Mesenchymal stem cell (in vitro differentiated cells and primary cell): ENCODE measurements around the gene NAA16.

ENCODE experiments used
- DNase-seq: peaks from one replicate; pipeline ENCODE4 v3.0.0-alpha.2; 2013
- H2AFZ ChIP-seq: one replicate; pipeline ENCODE4 v1.6.1; 2013; ENCODE audit warnings: low read depth, mild to moderate bottlenecking, control low read depth, inconsistent platforms, low read length, moderate library complexity
- H2AK5ac ChIP-seq: 2 replicates; pipeline ENCODE4 v1.6.1; 2013; ENCODE audit warnings: low read length, moderate library complexity, mild to moderate bottlenecking, inconsistent platforms; ENCODE audit not compliant: severe bottlenecking
- H2BK120ac ChIP-seq: one replicate; pipeline ENCODE4 v1.6.1; 2013; ENCODE audit warnings: low read depth, mild to moderate bottlenecking, inconsistent platforms, low read length, moderate library complexity
- H2BK12ac ChIP-seq, 2 experiments: one replicate each; pipeline ENCODE4 v1.6.1; 2013; ENCODE audit warnings: inconsistent platforms in 2 of 2, low read length in 2 of 2, mild to moderate bottlenecking in 2 of 2, moderate library complexity in 2 of 2, control low read depth in 1 of 2
- H2BK15ac ChIP-seq: one replicate; pipeline ENCODE4 v1.6.1; 2013; ENCODE audit warnings: mild to moderate bottlenecking, low read depth, inconsistent platforms; ENCODE audit not compliant: poor library complexity, severe bottlenecking
- H2BK5ac ChIP-seq: 2 replicates; pipeline ENCODE4 v1.6.1; 2013; ENCODE audit warnings: low read depth, mild to moderate bottlenecking, low read length, control low read depth, inconsistent platforms; ENCODE audit not compliant: poor library complexity, severe bottlenecking
- H3K14ac ChIP-seq, 2 experiments: one replicate each; pipeline ENCODE4 v1.6.1; 2013; ENCODE audit warnings: inconsistent platforms in 2 of 2, low read length in 2 of 2, control low read depth in 1 of 2, mild to moderate bottlenecking in 1 of 2, moderate library complexity in 1 of 2
- H3K18ac ChIP-seq, 2 experiments: one replicate each; pipeline ENCODE4 v1.6.1; 2013; ENCODE audit warnings: inconsistent platforms in 2 of 2, low read length in 2 of 2, control low read depth in 1 of 2, low read depth in 1 of 2, mild to moderate bottlenecking in 1 of 2
- H3K23ac ChIP-seq, 2 experiments: one replicate each; pipeline ENCODE4 v1.6.1; 2013; ENCODE audit warnings: inconsistent platforms in 2 of 2, low read length in 2 of 2, mild to moderate bottlenecking in 2 of 2, moderate library complexity in 2 of 2, control low read depth in 1 of 2
- H3K27ac ChIP-seq: 2 replicates; pipeline ENCODE4 v1.5.1; 2013; ENCODE audit warnings: mild to moderate bottlenecking, moderate library complexity, low read length, control low read depth, inconsistent platforms; ENCODE audit not compliant: poor library complexity, severe bottlenecking
- H3K27me3 ChIP-seq, 2 experiments: 2 replicates each; pipeline versions ENCODE4 v1.6.1 to v1.7.0; 2013; ENCODE audit warnings: low read length in 2 of 2, mild to moderate bottlenecking in 2 of 2, moderate library complexity in 2 of 2, control low read depth in 1 of 2, inconsistent platforms in 1 of 2; ENCODE audit not compliant: control insufficient read depth in 1 of 2, insufficient read depth in 1 of 2
- H3K36me3 ChIP-seq, 2 experiments: 2 replicates each; pipeline versions ENCODE4 v1.6.1 to v1.7.0; 2013; ENCODE audit warnings: low read length in 2 of 2, control low read depth in 1 of 2, inconsistent platforms in 1 of 2, low read depth in 1 of 2, mild to moderate bottlenecking in 1 of 2; ENCODE audit not compliant: insufficient read depth in 2 of 2, control insufficient read depth in 1 of 2
- H3K4ac ChIP-seq, 2 experiments: one replicate each; pipeline ENCODE4 v1.6.1; 2013; ENCODE audit warnings: inconsistent platforms in 2 of 2, low read length in 2 of 2, mild to moderate bottlenecking in 2 of 2, moderate library complexity in 2 of 2, control low read depth in 1 of 2, low read depth in 1 of 2
- H3K4me1 ChIP-seq: 2 replicates; pipeline ENCODE4 v1.6.1; 2013; ENCODE audit warnings: low read depth, low read length, control low read depth; ENCODE audit not compliant: control insufficient read depth, insufficient read depth
- H3K4me2 ChIP-seq: 2 replicates; pipeline ENCODE4 v1.6.1; 2013; ENCODE audit warnings: low read length, mild to moderate bottlenecking, inconsistent platforms; ENCODE audit not compliant: poor library complexity, severe bottlenecking
- H3K4me3 ChIP-seq, 2 experiments: 2 replicates each; pipeline versions ENCODE4 v1.5.1 to v1.7.0; 2013; ENCODE audit warnings: low read length in 2 of 2, mild to moderate bottlenecking in 2 of 2, control low read depth in 1 of 2, low read depth in 1 of 2; ENCODE audit not compliant: insufficient read depth in 1 of 2
- H3K79me1 ChIP-seq: replicated peaks from 2 replicates; pipeline ENCODE4 v1.6.1; 2013; ENCODE audit warnings: mild to moderate bottlenecking, control low read depth, low read length, inconsistent platforms; ENCODE audit not compliant: poor library complexity, severe bottlenecking
- H3K9ac ChIP-seq: 2 replicates; pipeline ENCODE4 v1.7.0; 2013; ENCODE audit warnings: mild to moderate bottlenecking, low read length, moderate library complexity
- H3K9me3 ChIP-seq: 2 replicates; pipeline ENCODE4 v1.7.0; 2013; ENCODE audit warnings: mild to moderate bottlenecking, low read length; ENCODE audit not compliant: control insufficient read depth
- H4K8ac ChIP-seq: one replicate; pipeline ENCODE4 v1.6.1; 2013; ENCODE audit warnings: inconsistent platforms, mild to moderate bottlenecking, low read length, moderate library complexity
- H4K91ac ChIP-seq: one replicate; pipeline ENCODE4 v1.6.1; 2013; ENCODE audit warnings: mild to moderate bottlenecking, low read length, inconsistent platforms
- WGBS: methylation state at CpG from one replicate; pipeline ENCODE4 v1.1.7; 2013; ENCODE audit warnings: mixed read lengths; 5-methylcytosine and 5-hydroxymethylcytosine counted together

The NAA16 gene

DNA sequence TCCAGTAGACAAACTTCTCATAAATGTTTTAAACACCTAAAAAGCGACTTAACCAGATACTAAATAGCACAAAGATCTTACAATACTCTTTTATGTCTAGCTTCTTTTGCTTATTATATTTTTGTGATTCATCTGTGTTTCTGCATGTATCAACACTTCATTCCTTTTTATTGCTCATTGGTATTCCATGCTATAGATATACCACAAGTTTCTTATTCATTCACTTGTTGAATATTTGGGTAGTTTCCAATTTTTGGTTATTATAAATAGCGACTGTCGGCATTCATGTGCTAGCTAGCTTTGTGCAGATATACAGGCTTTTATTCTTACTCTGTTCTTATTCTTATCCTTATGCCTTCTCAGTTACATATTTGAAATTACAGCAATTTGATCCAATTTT is 96.3 kb downstream of the NAA16 start:
- Histone ChIP-seq H3K14ac (no peak overlapping the region), H3K27ac (no peak overlapping the region), H3K27me3 (no peaks in the 10 kb centered on the region), H2BK15ac (no peak overlapping the region), H2BK12ac (no peak overlapping the region), H3K23ac (no peak overlapping the region), H2BK120ac (no peak overlapping the region), H2AK5ac (no peak overlapping the region), H3K36me3 (no peaks in the 10 kb centered on the region), H3K4me2 (no peak overlapping the region), H4K91ac (no peak overlapping the region), H3K18ac (no peak overlapping the region), H3K4me1 (peaks cover 1% of the 10 kb centered on the region), H3K9me3 (no peaks in the 10 kb centered on the region), H3K79me1 (no peaks in the 10 kb centered on the region), H2AFZ (no peak overlapping the region), H3K4me3 (no peak overlapping the region), H3K9ac (no peak overlapping the region), H3K4ac (no peak overlapping the region), H4K8ac (no peak overlapping the region), H2BK5ac (no peak overlapping the region)
- DNase-seq = no peak
- WGBS = no CpG with 5 or more reads among the region's 3 CpGs

DNA sequence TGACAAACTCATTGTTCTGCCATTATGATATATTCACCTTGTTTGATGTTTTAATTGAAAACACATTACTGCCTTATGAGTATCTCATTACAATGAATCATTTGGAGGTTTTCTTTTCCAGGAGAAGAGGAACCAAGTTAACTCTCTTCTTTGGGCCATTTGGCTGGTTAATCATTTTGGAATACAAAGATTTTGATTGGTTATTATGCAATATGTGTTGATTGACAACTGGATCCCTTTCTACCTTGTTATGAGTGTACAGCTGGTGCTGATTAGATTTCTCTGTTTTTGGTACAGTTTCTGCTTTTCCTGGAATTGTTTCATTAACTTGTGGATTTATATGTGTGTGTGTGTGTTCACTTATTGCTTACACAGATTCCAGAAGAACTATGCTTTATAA is 97.1 kb downstream of the NAA16 start:
- Histone ChIP-seq H3K4me1 (peaks cover 1% of the 10 kb centered on the region), H2AK5ac (no peak overlapping the region), H3K4me3 (no peak overlapping the region), H2BK5ac (no peak overlapping the region), H3K14ac (no peak overlapping the region), H3K4me2 (no peak overlapping the region), H3K36me3 (no peaks in the 10 kb centered on the region), H2BK12ac (no peak overlapping the region), H2BK15ac (no peak overlapping the region), H3K23ac (no peak overlapping the region), H3K18ac (no peak overlapping the region), H2AFZ (no peak overlapping the region), H3K79me1 (no peaks in the 10 kb centered on the region), H3K4ac (no peak overlapping the region), H2BK120ac (no peak overlapping the region), H3K27me3 (no peaks in the 10 kb centered on the region), H4K91ac (no peak overlapping the region), H3K9me3 (no peaks in the 10 kb centered on the region), H3K27ac (no peak overlapping the region), H4K8ac (no peak overlapping the region), H3K9ac (no peak overlapping the region)
- DNase-seq = no peak

DNA sequence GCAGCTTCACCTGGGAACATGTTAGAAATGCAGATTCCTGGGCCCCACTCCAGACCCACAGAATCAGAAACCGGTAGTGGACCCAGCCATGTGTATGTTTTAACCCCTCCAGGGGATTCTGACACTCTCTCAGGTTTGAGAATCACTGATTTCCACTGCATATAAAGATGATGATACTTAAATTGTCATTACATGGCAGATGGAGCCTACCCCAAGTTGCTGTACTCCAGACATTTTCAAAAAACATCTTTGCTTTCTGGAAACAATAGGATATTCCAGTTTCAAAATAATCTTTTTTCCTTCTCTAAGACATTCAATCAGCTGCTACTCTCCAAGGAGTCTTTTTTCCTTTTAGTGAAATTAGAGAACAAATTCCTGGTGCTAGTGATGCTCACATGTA is 97.7 kb downstream of the NAA16 start:
- Histone ChIP-seq H3K27me3 (no peaks in the 10 kb centered on the region), H3K36me3 (no peaks in the 10 kb centered on the region), H2BK12ac (no peak overlapping the region), H2BK15ac (no peak overlapping the region), H3K4ac (no peak overlapping the region), H4K8ac (no peak overlapping the region), H3K4me1 (peaks cover 1% of the 10 kb centered on the region), H3K27ac (no peak overlapping the region), H3K9ac (no peak overlapping the region), H3K4me2 (no peak overlapping the region), H2BK120ac (no peak overlapping the region), H3K14ac (no peak overlapping the region), H3K23ac (no peak overlapping the region), H3K79me1 (no peaks in the 10 kb centered on the region), H3K9me3 (no peaks in the 10 kb centered on the region), H2BK5ac (no peak overlapping the region), H3K4me3 (no peak overlapping the region), H2AK5ac (no peak overlapping the region), H3K18ac (no peak overlapping the region), H4K91ac (no peak overlapping the region), H2AFZ (no peak overlapping the region)
- WGBS = 83% methylated on average over 1 of the region's 1 CpG
- DNase-seq = no peak

DNA sequence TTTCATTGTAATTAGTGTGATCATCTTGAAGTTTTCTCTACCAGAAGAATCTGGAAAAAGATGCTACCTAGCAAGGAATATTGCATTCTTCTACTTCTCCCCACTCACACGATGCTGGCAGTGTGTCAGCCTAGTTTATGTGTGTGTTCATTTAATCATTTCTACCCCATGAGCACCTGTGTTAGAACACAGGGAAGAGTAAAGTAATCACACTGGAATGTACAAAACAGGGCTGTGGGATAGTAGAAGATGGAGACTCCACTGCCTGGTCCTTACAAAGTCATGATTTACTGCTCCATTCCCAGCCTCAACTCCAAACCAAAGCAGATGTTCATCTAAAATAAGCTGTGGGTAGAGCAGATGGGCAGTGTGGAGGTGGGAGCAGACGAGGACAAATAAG is 98.5 kb downstream of the NAA16 start:
- Histone ChIP-seq H3K79me1 (no peaks in the 10 kb centered on the region), H2AFZ (no peak overlapping the region), H3K9ac (no peak overlapping the region), H2BK5ac (no peak overlapping the region), H3K14ac (no peak overlapping the region), H2BK120ac (no peak overlapping the region), H3K4me2 (no peak overlapping the region), H3K9me3 (no peaks in the 10 kb centered on the region), H3K4ac (no peak overlapping the region), H2BK12ac (no peak overlapping the region), H4K8ac (no peak overlapping the region), H2AK5ac (no peak overlapping the region), H3K4me3 (no peak overlapping the region), H3K36me3 (no peaks in the 10 kb centered on the region), H3K27me3 (no peaks in the 10 kb centered on the region), H4K91ac (no peak overlapping the region), H3K23ac (no peak overlapping the region), H2BK15ac (no peak overlapping the region), H3K18ac (no peak overlapping the region), H3K27ac (no peak overlapping the region), H3K4me1 (peaks cover 1% of the 10 kb centered on the region)
- DNase-seq = no peak
- WGBS = 71% methylated on average over 1 of the region's 2 CpGs
